Measurements from ENCODE around the gene F2RL2.

The F2RL2 gene

DNA sequence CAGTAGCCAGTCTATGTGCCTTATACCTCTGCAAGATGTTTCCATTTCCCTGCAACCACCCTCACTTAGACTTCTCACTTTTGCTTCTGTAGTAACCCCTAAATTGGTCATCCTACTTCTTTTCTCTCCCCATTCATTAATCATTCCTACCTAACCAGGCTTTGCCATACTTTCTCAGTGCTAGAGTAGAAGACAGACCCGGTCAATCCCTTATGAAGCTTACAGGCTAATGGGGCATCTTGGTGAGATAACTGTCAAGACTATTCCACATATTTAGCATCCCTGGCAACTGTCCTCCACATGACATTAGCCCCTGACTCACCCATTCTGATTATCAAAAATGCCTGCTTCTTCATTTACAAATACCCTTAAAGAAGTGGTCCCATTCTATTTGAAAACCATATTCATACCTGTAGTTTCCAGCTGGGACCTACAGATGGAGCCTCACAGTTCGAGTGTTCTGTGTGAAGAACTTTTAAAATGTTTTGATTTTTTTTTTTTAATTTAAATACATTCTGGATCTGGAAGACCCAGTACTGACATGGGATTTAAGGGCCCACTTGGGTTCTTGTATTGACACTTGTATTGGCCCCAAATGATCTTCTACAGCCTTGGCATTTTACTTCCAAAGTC, 21.0 kb downstream of the F2RL2 start:
- Histone ChIP-seq H3K4me3 (no peak overlapping the region), H3K27ac (no peak overlapping the region)
- TF ChIP-seq, protein P1, sequence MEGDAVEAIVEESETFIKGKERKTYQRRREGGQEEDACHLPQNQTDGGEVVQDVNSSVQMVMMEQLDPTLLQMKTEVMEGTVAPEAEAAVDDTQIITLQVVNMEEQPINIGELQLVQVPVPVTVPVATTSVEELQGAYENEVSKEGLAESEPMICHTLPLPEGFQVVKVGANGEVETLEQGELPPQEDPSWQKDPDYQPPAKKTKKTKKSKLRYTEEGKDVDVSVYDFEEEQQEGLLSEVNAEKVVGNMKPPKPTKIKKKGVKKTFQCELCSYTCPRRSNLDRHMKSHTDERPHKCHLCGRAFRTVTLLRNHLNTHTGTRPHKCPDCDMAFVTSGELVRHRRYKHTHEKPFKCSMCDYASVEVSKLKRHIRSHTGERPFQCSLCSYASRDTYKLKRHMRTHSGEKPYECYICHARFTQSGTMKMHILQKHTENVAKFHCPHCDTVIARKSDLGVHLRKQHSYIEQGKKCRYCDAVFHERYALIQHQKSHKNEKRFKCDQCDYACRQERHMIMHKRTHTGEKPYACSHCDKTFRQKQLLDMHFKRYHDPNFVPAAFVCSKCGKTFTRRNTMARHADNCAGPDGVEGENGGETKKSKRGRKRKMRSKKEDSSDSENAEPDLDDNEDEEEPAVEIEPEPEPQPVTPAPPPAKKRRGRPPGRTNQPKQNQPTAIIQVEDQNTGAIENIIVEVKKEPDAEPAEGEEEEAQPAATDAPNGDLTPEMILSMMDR (IDR thresholded peaks at IDR 0.05): no peak
- no peak for DNase-seq (ENCODE audit: low spot score)

DNA sequence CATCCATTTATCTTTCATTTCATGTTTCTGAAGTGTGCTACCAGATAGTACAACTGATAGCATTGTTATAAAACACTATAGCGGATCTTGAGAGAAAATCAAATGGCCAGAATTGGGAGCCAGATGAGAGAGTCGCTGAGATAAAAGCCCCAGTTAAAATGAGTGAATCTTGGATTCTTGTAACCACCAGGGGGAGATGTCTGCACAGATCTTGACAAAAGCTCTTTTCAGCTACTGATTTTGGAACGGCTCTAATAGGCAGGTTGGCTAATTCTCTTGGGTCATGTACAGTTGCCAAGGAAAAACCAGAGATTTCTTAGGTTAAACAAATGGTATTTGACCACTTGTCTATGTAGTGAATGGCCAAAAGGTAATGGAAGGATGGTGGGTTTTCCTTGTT, 21.7 kb downstream of the F2RL2 start:
- no peak overlapping the region for H3K4me3 ChIP-seq
- no peak for DNase-seq (ENCODE audit: low spot score)
- TF ChIP-seq, protein P1 (IDR thresholded peaks at IDR 0.05): no peak
- no peak overlapping the region for H3K27ac ChIP-seq

DNA sequence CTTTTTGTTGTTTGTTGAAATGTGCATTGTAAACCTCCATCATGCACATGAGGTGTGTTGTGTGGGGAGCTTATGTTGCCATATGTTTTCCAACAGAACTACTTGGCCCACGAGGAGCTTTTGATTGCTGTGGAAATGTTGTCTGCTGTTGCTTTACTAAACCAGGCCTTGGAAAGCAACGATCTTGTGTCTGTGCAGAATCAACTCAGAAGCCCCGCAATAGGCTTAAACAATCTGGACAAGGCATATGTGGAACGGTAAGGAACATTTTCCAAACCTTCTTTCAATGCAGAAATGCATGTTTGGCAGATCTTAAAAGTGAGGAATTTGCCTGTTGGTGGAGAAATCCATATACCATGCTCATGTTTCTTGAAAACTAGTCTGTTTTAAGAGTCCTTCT, 22.5 kb downstream of the F2RL2 start:
- TF ChIP-seq, protein P1 (IDR thresholded peaks at IDR 0.05): no peak

DNA sequence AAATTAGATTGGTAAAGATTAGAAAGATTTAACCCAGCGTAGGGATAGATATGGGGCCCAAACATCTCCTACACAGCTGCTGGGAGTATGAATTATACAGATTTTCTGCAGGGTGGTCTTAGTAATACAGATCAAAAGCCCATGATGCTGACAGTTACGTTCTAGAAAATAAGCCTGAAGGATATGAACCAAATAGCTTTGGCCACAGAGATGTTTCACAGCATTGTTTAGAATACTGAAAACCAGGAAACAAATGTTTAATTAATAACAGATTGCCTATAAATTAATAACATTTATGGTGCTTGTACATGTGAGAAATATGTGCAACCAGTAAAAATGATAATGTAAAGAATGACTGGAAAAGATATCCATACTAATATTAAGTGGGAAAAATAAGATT, 24.7 kb downstream of the F2RL2 start:
- no peak overlapping the region for H3K27ac ChIP-seq
- TF ChIP-seq, protein P1 (IDR thresholded peaks at IDR 0.05): no peak
- no peak for DNase-seq (ENCODE audit: low spot score)

More for the DNA sequence above, 22.5 kb downstream of the F2RL2 start:
- Histone ChIP-seq H3K27ac (no peak overlapping the region), H3K4me3 (no peak overlapping the region)
- DNase-seq (ENCODE audit: low spot score): no peak

DNA sequence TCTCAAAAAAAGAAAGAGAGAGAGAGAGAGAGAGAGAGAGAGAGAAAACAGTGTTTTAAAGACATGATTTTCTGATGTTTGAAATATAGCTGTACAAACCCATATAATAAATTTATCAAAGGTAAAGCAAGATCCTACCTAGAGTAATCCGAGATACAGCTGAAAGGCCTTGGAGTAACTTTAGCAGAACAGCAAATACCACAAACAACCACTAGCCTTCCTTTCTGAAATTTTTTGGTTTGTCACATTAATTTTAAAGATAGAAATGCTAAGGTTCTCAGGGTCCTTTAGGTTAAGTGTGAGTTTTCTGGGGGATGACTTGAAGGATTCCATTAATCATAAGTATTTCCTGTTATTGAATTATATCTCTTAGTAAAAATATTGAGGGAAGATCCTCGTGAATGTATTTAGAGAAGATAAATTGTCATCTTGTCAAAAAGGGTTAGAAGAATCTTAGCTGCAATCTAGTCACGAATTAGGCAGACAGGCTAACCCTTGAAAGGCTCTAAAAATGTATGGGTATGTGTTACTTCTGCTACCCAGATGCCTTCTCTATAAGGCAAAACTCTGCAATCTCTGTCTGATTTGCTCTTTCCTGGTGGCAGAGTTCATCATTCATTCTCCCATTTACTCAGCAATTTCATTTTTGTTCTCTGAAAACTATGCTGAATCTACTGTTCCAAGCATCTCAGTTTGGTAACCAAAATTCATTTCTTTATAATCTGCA, 27.3 kb downstream of the F2RL2 start:
- DNase-seq (ENCODE audit: low spot score): no peak
- Histone ChIP-seq H3K4me3 (no peak overlapping the region), H3K27ac (no peak overlapping the region)
- TF ChIP-seq, protein P1 (IDR thresholded peaks at IDR 0.05): no peak

More for the DNA sequence above, 24.7 kb downstream of the F2RL2 start:
- no peak overlapping the region for H3K4me3 ChIP-seq

DNA sequence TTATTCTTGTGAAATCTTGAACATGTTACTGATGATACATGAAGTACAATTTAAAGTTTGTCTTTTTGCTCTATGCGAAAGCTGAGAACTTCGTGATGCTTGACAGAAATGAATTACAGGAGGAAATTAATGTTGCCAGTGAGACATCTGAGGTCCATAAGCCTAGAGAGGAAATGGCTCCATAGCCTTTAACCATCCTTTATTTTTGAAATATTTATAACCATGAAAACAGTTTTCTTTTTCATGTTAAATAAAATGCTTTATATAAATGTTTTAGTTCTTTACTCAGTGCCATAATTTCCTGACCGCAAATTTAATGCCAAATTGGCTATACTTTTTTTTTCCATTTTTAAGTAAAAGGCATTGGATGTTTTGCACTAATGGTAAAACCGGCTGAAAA, 29.1 kb downstream of the F2RL2 start:
- H3K27ac ChIP-seq: no peak overlapping the region
- no peak overlapping the region for H3K4me3 ChIP-seq
- no peak for DNase-seq (ENCODE audit: low spot score)
- TF ChIP-seq, protein P1 (IDR thresholded peaks at IDR 0.05): no peak

DNA sequence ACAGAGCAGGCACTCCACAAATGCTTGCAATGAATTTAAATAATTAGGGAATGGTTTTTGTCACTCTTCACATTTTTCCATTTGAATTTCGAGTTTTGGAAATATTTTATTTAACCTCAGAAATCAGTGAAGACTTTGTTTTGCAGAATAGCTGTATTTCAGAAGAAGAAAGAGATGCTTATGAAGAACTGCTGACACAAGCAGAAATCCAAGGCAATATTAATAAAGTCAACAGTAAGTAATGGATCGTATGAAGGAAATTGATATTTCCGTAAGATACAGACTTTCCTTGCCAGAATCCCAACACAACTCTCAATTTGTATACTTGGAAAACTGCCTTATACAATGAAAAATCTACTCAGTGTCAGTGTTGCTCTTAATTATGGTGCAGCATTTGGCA, 30.5 kb downstream of the F2RL2 start:
- Histone ChIP-seq H3K4me3 (no peak overlapping the region), H3K27ac (no peak overlapping the region)
- TF ChIP-seq, protein P1 (IDR thresholded peaks at IDR 0.05): no peak

More for the DNA sequence above, 30.5 kb downstream of the F2RL2 start:
- DNase-seq (ENCODE audit: low spot score): no peak

All from coronary artery (tissue), 2 donors.